ACC112 (cell line): Measurements from ENCODE around the gene RMDN2.

ENCODE experiments used
- H2AFZ ChIP-seq: fragments of 200-600 bp; sonication (generic); one replicate; pipeline ENCODE4 v1.6.0; 2017; ENCODE audit warnings: antibody characterized with exemption, low read length; ENCODE audit not compliant: unreplicated experiment
- H3K27ac ChIP-seq: fragments of 200-600 bp; sonication (generic); 2 replicates; pipeline ENCODE4 v1.5.1; 2014; ENCODE audit warnings: low read depth, mild to moderate bottlenecking, antibody characterized with exemption, low read length, moderate library complexity
- H3K27me3 ChIP-seq: fragments of 200-600 bp; sonication (generic); 2 replicates; pipeline ENCODE4 v1.6.1; 2014; ENCODE audit warnings: mild to moderate bottlenecking, antibody characterized with exemption, low read length, moderate library complexity, mixed read lengths; ENCODE audit not compliant: insufficient read depth
- H3K36me3 ChIP-seq: fragments of 200-600 bp; sonication (generic); 2 replicates; pipeline ENCODE4 v1.6.1; 2016; ENCODE audit warnings: mild to moderate bottlenecking, antibody characterized with exemption, low read length, moderate library complexity, mixed read lengths; ENCODE audit not compliant: insufficient read depth
- H3K4me1 ChIP-seq: fragments of 200-600 bp; sonication (generic); one replicate; pipeline ENCODE4 v1.6.1; 2016; ENCODE audit warnings: low read length, mixed read lengths; ENCODE audit not compliant: insufficient read depth, unreplicated experiment, control insufficient read depth
- H3K4me3 ChIP-seq: fragments of 200-600 bp; sonication (generic); 2 replicates; pipeline ENCODE4 v1.5.1; 2014; ENCODE audit warnings: mild to moderate bottlenecking, low read depth, low read length
- H3K79me2 ChIP-seq: fragments of 200-600 bp; sonication (generic); one replicate; pipeline ENCODE4 v1.6.0; 2016; ENCODE audit warnings: low read length; ENCODE audit not compliant: control insufficient read depth, unreplicated experiment, insufficient read depth

The RMDN2 gene

DNA sequence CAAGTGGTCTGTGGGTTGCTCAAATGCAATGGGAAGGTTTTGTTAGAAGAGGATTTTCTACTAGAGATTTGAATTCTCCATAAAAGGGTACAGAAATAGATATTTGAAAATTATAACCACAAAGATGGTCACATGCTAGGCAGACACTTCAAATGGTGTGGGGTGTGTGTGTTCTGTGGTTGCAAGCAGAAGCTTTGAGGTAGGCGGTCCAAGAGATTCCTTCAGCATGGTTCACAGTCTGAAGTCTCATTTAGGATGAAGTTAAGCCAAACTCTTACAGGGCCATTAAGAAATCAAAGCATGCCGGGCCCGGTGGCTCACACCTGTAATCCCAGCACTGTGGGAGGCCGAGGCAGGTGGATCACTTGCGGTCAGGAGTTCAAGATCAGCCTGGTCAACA lies 38.3 kb upstream of the RMDN2 start:
- Histone ChIP-seq H3K36me3 (no peaks in the 10 kb centered on the region), H2AFZ (no peak overlapping the region), H3K27me3 (peaks cover 9% of the 10 kb centered on the region; the same call in 1 of the 2 replicates), H3K79me2 (no peaks in the 10 kb centered on the region), H3K4me3 (no peak overlapping the region), H3K27ac (no peak overlapping the region), H3K4me1 (no peaks in the 10 kb centered on the region)

DNA sequence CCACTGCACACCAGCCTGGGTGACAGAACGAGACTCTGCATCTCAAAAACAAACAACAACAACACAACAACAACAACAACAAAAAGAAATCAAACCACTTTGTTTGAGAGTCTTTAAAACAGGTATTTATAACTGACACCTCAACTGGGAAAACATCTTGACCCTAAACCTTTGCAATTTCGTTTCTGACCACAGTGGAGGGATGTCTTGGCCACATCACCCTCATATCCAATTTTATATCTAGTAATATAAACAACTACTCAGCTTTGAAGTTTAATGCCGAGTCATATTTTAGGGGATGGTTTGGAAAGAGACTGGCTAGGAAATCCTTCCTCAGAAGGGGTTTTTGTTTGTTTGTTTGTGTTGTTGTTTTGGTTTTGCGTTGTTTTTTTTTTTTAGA lies 37.8 kb upstream of the RMDN2 start:
- Histone ChIP-seq H3K27me3 (peaks cover 9% of the 10 kb centered on the region; the same call in 1 of the 2 replicates), H2AFZ (no peak overlapping the region), H3K36me3 (no peaks in the 10 kb centered on the region), H3K4me1 (peaks cover under 1% of the 10 kb centered on the region), H3K4me3 (no peak overlapping the region), H3K27ac (no peak overlapping the region), H3K79me2 (no peaks in the 10 kb centered on the region)

DNA sequence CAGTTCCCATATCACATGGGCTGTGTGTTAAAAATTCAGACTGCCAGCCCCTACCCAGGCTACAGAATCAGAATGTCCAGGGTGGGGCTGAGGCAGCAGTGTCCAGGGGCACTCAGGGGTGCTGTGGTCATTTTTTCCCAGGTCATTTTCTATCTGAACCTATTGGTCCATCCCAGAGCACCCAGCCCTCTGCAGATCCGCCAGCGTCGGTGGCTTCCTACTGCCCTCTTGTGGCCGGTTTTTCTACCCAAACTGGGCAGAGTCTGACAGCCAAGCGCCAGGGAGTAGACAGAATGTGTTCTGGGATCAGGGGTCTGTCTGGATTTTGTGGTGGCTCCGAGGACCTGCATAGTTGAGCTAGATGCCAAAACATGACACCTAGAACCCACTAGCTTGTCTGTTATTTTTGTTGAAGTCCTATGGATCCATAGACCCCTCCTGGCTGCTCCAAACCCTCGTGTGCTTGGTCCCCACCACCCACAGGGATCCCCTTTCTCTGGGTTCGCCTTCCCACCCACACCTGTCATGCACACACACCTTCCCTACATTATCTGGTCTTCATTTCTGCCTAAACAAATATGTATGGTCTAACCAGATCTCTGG lies 34.1 kb upstream of the RMDN2 start:
- no peak overlapping the region for H2AFZ ChIP-seq
- no peaks in the 10 kb centered on the region for H3K36me3 ChIP-seq
- H3K27ac ChIP-seq = no peak overlapping the region
- H3K4me1 ChIP-seq = peaks cover 3% of the 10 kb centered on the region
- no peak overlapping the region for H3K4me3 ChIP-seq
- no peaks in the 10 kb centered on the region for H3K79me2 ChIP-seq
- no peaks in the 10 kb centered on the region for H3K27me3 ChIP-seq

DNA sequence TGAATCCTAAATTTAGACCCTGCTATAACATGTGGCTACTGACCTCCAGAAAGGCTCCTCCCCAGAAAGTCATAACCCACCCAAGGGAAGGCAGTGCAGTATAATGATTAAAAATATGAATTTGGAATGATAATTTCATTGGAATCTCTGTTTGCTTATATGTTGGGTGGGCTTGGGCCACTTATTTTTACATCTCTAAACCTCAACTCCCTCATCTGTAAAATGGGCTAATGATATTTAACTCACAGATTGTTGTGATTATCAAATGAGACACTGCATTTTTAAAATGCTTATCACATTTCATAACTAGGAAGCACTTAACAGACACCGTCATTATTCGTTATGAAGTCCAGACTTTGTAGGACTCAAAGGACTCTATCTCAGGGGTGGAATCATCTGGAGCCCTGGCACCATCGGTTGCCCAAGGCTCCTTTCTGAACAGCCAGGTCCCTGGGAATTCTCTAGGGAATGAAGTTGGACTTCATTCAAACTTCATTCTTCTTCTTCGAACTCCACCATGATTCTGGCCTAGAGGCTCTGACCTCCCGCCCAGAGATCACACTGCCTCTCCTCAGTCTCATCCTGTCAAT lies 33.1 kb upstream of the RMDN2 start:
- Histone ChIP-seq H3K4me1 (peaks cover 3% of the 10 kb centered on the region), H2AFZ (no peak overlapping the region), H3K36me3 (no peaks in the 10 kb centered on the region), H3K79me2 (no peaks in the 10 kb centered on the region), H3K27me3 (no peaks in the 10 kb centered on the region), H3K27ac (no peak overlapping the region), H3K4me3 (no peak overlapping the region)

DNA sequence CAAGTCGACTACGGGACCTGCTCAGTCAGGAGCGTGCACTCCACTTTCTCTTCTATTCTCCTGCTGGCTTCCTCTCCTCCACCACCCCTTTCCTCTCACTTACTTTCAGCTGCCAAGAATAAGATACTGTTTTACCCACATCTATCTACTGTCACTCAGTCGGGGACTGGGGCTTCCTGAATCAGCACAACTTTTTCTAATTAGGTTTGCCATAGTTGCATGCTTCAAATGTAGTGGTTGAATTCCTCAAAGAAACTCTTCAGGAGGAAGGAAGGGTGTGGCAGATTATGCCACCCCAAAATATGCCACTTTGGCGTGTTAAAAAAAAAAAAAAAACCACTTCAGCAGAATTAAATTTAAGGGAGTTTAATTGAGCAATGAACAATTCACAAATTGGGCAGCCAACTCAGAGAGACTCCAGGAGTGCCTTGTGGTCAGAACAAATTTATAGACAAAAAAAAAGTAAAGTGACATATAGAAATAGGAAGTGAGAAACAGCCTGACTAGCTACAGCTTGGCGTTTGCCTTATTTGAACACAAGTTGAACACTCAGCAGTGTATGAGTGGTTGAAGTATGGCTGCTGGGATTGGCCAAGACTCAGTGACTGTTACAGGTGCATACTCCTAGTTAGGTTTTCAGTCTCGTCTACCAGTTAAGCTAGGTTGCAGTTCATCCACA lies 32.5 kb upstream of the RMDN2 start:
- H2AFZ ChIP-seq = no peak overlapping the region
- no peak overlapping the region for H3K27ac ChIP-seq
- H3K36me3 ChIP-seq = no peaks in the 10 kb centered on the region
- no peaks in the 10 kb centered on the region for H3K27me3 ChIP-seq
- H3K4me3 ChIP-seq = no peak overlapping the region
- H3K79me2 ChIP-seq = no peaks in the 10 kb centered on the region
- H3K4me1 ChIP-seq = peaks cover 3% of the 10 kb centered on the region

DNA sequence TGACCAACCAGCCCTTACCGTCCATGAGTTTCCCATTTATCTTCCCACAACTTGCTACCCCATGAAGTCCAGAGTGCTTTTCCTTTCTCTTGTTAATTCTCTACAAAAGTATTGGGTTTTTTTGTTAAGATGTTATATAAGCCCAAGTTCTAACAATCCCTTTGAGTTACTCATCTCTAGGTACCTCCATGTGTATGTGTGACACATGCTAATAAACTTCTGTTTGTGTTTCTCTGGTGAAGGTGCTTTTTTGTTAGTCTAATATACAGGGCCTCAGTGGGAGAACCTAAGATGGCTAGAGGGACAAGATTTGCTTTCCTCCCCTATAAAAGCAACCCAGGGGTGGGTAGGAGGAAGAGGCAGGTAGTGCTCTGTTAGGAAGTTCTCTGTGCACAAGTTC lies 31.8 kb upstream of the RMDN2 start:
- Histone ChIP-seq H3K36me3 (no peaks in the 10 kb centered on the region), H3K79me2 (no peaks in the 10 kb centered on the region), H3K27ac (no peak overlapping the region), H3K4me1 (peaks cover 3% of the 10 kb centered on the region), H2AFZ (no peak overlapping the region), H3K4me3 (no peak overlapping the region), H3K27me3 (no peaks in the 10 kb centered on the region)

DNA sequence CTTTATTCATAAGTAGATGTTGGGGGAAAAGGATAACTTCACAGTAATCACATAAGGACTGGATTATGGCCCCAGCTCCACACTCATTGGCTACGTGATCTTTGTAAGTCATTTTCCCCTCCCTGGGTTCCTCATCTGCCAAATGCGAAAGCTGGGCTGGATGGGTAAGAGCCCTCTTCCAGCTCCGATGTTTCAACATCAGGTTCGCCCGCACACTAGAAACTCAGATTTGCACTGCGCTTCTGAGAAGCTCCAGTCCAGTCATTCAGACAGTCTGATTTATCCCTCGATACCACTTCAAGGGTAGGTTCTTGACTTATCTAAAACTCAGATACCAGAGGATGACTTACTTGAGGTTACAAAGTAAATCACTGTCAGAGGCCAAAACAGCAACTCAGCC lies 31.0 kb upstream of the RMDN2 start:
- Histone ChIP-seq H3K79me2 (no peaks in the 10 kb centered on the region), H3K27ac (no peak overlapping the region), H3K4me1 (peaks cover 3% of the 10 kb centered on the region), H3K36me3 (no peaks in the 10 kb centered on the region), H3K27me3 (no peaks in the 10 kb centered on the region), H2AFZ (no peak overlapping the region), H3K4me3 (no peak overlapping the region)

DNA sequence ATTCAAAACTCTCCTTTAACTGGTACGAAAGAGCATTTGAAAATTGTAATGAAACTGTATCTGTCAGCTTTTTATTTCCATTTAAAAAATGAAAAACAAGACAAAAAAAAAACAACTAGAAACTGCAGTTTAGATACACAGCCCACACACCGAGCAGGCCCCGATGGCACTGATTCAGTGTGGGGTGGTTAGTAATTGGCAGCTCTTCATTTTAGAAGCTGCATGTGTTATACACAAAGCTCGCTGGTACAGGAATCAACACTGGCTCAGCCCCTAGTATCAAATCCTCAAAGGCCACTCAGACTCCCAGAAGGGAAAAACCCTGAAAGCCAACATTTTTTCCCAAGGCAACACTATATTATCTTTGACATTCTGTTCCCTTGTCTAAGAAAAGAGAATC lies 30.5 kb upstream of the RMDN2 start:
- Histone ChIP-seq H3K4me1 (peaks cover 3% of the 10 kb centered on the region), H3K4me3 (no peak overlapping the region), H3K36me3 (no peaks in the 10 kb centered on the region), H3K79me2 (no peaks in the 10 kb centered on the region), H2AFZ (no peak overlapping the region), H3K27ac (no peak overlapping the region), H3K27me3 (no peaks in the 10 kb centered on the region)

DNA sequence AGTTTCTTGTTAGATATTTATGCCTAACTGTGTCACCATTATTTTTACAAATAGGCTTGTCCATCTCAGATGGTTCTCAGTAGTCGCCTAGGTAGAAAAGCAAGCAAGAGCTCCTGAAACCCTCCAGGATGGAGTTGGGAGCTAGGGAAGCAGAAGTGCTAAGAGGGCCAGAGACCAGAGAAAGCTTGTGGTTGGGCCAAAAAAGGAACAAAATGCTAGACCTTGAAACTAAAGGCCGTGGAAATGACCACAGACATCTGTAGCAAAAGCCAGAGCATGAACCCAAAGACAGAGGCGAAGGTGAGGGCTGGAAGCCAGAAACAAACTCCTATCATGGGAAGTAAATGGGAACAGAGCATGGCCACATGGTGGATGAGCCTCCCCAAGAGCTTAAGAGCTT lies 29.9 kb upstream of the RMDN2 start:
- H2AFZ ChIP-seq = no peak overlapping the region
- peaks cover 3% of the 10 kb centered on the region for H3K4me1 ChIP-seq
- no peaks in the 10 kb centered on the region for H3K79me2 ChIP-seq
- no peaks in the 10 kb centered on the region for H3K36me3 ChIP-seq
- H3K27me3 ChIP-seq = no peaks in the 10 kb centered on the region
- no peak overlapping the region for H3K4me3 ChIP-seq
- no peak overlapping the region for H3K27ac ChIP-seq

DNA sequence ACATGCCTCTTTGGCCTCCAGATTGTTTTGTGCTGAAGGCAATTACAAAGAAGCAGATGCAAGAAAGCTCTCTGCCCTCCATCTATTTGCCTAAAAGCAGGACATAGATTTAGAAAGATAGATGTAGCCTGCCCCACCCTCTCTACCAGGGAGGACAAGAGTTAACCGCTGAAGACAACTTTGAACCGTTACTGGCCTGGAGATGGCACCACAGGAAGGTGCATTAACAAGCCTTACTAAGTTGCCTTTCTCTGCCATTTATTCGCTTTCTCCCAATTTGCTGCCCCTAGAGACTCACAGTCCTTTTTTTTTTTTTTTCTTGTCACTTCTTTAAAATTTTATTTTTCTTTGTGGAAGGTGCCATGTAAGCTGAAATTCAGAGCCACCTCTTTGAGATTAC lies 28.8 kb upstream of the RMDN2 start:
- no peaks in the 10 kb centered on the region for H3K36me3 ChIP-seq
- peaks cover 3% of the 10 kb centered on the region for H3K4me1 ChIP-seq
- H3K27me3 ChIP-seq = no peaks in the 10 kb centered on the region
- no peak overlapping the region for H3K4me3 ChIP-seq
- no peak overlapping the region for H3K27ac ChIP-seq
- H3K79me2 ChIP-seq = no peaks in the 10 kb centered on the region
- no peak overlapping the region for H2AFZ ChIP-seq

DNA sequence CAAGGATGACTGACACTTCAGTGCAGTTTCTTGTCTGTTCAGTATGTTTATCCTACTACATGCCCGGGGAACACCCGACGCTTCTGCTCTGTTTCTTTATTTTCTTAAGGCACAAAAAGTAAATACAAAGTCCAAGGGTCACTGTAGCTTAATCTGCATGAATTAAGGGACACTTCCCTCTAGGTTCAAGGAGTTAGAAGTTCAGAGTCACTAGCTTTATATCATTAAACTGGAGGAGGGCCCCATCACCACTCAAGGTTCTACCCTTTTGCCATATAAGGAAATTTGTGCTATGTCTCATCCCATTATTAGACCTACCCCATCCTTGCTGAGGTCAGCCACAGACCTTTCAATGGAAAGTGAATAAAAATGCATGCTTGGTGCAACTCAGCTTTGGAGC lies 27.6 kb upstream of the RMDN2 start:
- Histone ChIP-seq H3K4me1 (peaks cover under 1% of the 10 kb centered on the region), H3K36me3 (no peaks in the 10 kb centered on the region), H3K4me3 (no peak overlapping the region), H3K27me3 (no peaks in the 10 kb centered on the region), H3K79me2 (no peaks in the 10 kb centered on the region), H3K27ac (no peak overlapping the region), H2AFZ (no peak overlapping the region)
